ENCODE results near the gene CACNA2D4. TPM values are rescaled to one million over a fixed set of nuclear protein-coding genes. Genes with fewer than 3 reads are reported as not detected.

Gene CACNA2D4
- total and polyA plus RNA-seq, 4 donors = 1.5 to 12.6 (median 7.3) TPM

GRCh38 chr12:1919284-1919683 lies 832 bp upstream of the CACNA2D4 start:
- Histone ChIP-seq H3K4me3 (no peak overlapping the region), H3K27me3 (ENCODE audit: control insufficient read depth in 3 of 3, insufficient read depth in 3 of 3, low read length in 2 of 3) (peaks cover 0 to 3% (median 0%) of the 10 kb centered on the region in 3 donors), H3K4me1 (ENCODE audit: control insufficient read depth in 5 of 5, insufficient read depth in 5 of 5, low read length in 5 of 5) (peaks cover 0 to 20% (median 5%) of the 10 kb centered on the region in 5 donors), H3K27ac (ENCODE audit: low read depth in 1 of 2, low read length in 1 of 2) (no peak overlapping the region), H3K9ac (ENCODE audit: insufficient read depth in 1 of 2, low read length in 2 of 2) (no peak overlapping the region), H3K9me3 (ENCODE audit: control insufficient read depth in 4 of 4, insufficient read depth in 3 of 4, low read length in 3 of 4) (no peaks in the 10 kb centered on the region), H3K36me3 (ENCODE audit: control insufficient read depth in 4 of 4, insufficient read depth in 4 of 4, low read length in 4 of 4) (no peaks in the 10 kb centered on the region)
- DNase-seq (peak in 1 of 3 donors; percentile 9), ATAC-seq (ENCODE audit: insufficient read depth, low FRiP score) (no peak)
- TF ChIP-seq, protein P1, sequence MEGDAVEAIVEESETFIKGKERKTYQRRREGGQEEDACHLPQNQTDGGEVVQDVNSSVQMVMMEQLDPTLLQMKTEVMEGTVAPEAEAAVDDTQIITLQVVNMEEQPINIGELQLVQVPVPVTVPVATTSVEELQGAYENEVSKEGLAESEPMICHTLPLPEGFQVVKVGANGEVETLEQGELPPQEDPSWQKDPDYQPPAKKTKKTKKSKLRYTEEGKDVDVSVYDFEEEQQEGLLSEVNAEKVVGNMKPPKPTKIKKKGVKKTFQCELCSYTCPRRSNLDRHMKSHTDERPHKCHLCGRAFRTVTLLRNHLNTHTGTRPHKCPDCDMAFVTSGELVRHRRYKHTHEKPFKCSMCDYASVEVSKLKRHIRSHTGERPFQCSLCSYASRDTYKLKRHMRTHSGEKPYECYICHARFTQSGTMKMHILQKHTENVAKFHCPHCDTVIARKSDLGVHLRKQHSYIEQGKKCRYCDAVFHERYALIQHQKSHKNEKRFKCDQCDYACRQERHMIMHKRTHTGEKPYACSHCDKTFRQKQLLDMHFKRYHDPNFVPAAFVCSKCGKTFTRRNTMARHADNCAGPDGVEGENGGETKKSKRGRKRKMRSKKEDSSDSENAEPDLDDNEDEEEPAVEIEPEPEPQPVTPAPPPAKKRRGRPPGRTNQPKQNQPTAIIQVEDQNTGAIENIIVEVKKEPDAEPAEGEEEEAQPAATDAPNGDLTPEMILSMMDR (IDR thresholded peaks at IDR 0.05; ENCODE audit: control extremely low read depth, extremely low read depth) = no peak
- 88 to 92% methylated on average over 5 of the region's 5 CpGs for WGBS, 2 donors

DNA sequence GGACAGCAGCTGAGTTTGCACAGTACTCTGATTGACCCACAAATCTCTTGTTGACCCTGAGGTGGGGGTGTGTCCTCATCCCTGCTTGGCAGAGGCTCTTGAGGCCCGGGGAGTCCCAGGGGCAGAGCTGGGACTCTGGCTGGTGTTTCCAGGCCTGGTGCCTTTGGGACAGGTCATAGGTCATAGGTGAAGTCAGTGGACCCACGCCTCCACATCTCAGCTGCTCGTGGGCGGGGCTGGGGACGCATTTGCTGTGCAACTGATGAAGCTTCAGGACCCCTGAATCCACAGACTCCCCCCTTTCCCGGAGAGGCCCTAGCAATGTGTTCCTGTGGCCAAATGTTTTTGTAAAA lies 408 bp upstream of the CACNA2D4 start:
- 84 to 87% methylated on average over 6 of the region's 6 CpGs for WGBS, 2 donors
- DNase-seq = peak in 1 of 3 donors; percentile 3

GRCh38 chr12:1917172-1918070 lies 1.0 kb downstream of the CACNA2D4 start:
- TF ChIP-seq, protein P1 (IDR thresholded peaks at IDR 0.05; ENCODE audit: control extremely low read depth, extremely low read depth) = no peak
- Histone ChIP-seq H3K27me3 (ENCODE audit: control insufficient read depth in 3 of 3, insufficient read depth in 3 of 3, low read length in 2 of 3) (peaks cover 0 to 3% (median 0%) of the 10 kb centered on the region in 3 donors), H3K4me1 (ENCODE audit: control insufficient read depth in 5 of 5, insufficient read depth in 5 of 5, low read length in 5 of 5) (peaks cover 0 to 20% (median 5%) of the 10 kb centered on the region in 5 donors), H3K4me3 (peak overlapping the region; percentile 7), H3K27ac (ENCODE audit: low read depth in 1 of 2, low read length in 1 of 2) (peak overlapping the region in 1 of 2 donors; percentile 33), H3K9me3 (ENCODE audit: control insufficient read depth in 4 of 4, insufficient read depth in 3 of 4, low read length in 3 of 4) (no peaks in the 10 kb centered on the region), H3K9ac (ENCODE audit: insufficient read depth in 1 of 2, low read length in 2 of 2) (no peak overlapping the region), H3K36me3 (ENCODE audit: control insufficient read depth in 4 of 4, insufficient read depth in 4 of 4, low read length in 4 of 4) (no peaks in the 10 kb centered on the region)
- peak; percentile 28 for ATAC-seq (ENCODE audit: insufficient read depth, low FRiP score)
- peak in 1 of 3 donors; percentile 21 for DNase-seq
- 47 to 57% methylated on average over 22 of the region's 22 CpGs for WGBS, 2 donors

More for the DNA sequence above, 408 bp upstream of the CACNA2D4 start:
- H3K36me3 ChIP-seq (ENCODE audit: control insufficient read depth in 4 of 4, insufficient read depth in 4 of 4, low read length in 4 of 4) = no peaks in the 10 kb centered on the region
- H3K4me1 ChIP-seq (ENCODE audit: control insufficient read depth in 5 of 5, insufficient read depth in 5 of 5, low read length in 5 of 5) = peaks cover 0 to 20% (median 5%) of the 10 kb centered on the region in 5 donors
- TF ChIP-seq, protein P1 (IDR thresholded peaks at IDR 0.05; ENCODE audit: control extremely low read depth, extremely low read depth) = no peak
- H3K4me3 ChIP-seq = no peak overlapping the region
- ATAC-seq (ENCODE audit: insufficient read depth, low FRiP score) = no peak
- no peaks in the 10 kb centered on the region for H3K9me3 ChIP-seq (ENCODE audit: control insufficient read depth in 4 of 4, insufficient read depth in 3 of 4, low read length in 3 of 4)
- H3K27ac ChIP-seq (ENCODE audit: low read depth in 1 of 2, low read length in 1 of 2) = no peak overlapping the region
- peaks cover 0 to 3% (median 0%) of the 10 kb centered on the region in 3 donors for H3K27me3 ChIP-seq (ENCODE audit: control insufficient read depth in 3 of 3, insufficient read depth in 3 of 3, low read length in 2 of 3)
- H3K9ac ChIP-seq (ENCODE audit: insufficient read depth in 1 of 2, low read length in 2 of 2) = no peak overlapping the region
